ENCODE measurements around the gene ADARB2.

Gene ADARB2

DNA sequence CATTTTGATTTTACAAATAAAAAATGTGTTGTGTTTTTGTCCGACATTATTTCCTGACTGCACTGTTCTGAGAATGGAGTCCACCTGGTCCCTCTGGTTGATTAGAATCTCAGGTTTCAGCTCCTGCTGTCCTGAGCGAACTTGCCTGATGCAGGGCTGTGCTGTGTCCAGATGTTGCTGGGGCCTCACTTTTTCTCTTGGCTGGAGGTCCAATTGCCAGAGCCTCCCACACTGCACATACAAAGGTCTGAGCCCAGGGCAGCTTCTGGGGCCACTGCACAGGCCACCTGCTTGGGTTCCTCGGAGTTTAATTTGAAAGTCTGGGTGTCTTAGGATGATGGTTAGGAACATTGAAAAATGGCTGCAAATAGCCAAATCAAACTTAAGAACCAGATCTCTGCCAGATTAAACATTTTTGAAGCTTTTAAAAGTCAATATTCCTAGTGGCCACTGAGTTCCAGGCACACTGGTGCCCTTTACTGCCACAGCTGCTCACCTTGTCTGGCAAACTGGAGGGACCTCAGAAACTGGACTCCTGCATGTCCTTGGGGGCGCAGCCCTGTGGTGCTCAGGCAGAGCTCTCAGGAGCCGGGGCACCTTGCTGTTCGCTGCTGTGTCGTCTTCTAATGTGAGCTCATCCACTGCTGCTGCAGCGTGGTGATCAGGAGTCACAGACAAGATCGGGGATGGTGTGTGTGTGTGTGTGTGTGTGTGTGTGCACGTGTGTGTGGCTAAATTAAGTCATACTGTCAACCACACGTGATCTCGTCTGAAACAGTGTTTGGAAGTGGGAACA, 606.1 kb downstream of the ADARB2 start:
- DNase-seq, result no peak

DNA sequence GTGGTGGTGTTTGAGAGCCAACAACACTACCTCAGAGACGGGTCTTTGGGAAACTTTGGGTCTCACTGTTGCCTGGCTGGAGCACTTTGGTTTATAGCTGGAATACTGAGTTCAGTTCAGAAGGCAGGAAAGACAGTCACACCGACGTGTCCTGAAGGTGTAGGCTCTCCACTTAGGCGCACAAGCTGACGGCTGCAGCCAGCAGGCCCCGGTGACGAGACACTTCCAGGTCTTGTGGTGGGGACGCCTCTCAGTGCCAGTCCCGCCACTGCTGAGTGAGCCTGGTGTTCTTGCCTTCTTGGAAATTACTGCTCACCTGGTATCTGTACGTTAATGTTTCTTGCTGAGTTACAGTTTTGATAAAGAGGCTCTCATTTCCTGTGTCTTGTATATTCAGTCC, 607.1 kb downstream of the ADARB2 start:
- DNase-seq, result no peak

- no peak for DNase-seq
Measured at GRCh38 chr10:1128649-1129048, 608.7 kb downstream of the ADARB2 start.

GRCh38 chr10:1128115-1128514, 609.2 kb downstream of the ADARB2 start:
- no peak for DNase-seq

DNA sequence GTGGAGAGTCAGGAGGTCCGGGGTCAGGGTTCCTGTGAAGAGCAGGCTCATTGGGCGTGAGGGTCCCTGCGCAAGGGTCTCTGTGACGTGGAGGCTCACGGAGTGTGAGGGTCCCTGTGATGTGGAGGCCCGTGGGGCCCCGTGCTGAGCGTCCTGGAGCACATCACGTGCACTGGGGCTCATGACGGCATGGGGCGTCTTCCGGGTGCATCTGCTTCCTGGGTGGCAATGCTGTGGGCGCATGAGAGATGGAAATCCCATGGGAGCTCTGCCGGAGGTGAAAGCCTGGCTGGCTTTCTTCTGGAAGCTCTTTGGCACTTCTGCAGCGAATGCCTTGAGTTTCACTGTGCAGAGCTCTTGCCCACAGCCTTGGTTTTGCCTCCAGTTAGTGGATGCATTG, 609.7 kb downstream of the ADARB2 start:
- no peak for DNase-seq

All from NCI-H2029 treated with DMSO at 0.1 percent for 48 hours (cell line).